Camera-type eye (tissue), 1 donor: ENCODE measurements around the gene CD248. TPM values are rescaled to one million over a fixed set of nuclear protein-coding genes. Genes with fewer than 3 reads are reported as not detected.

Experiments used
- total RNA-seq: library from RNA; depleted of rRNA; stranded (reverse); fragments of >200 nt; gene quantifications from one replicate; pipeline ENCODE4 v1.2.3, GENCODE V29; 2014

The CD248 gene
- 37.8 TPM for total RNA-seq

GRCh38 chr11:66316849-66317251, at the start of gene CD248:
Gene CD248, minus strand, starts transcription at chr11:66317044. Its CDS starts 17 bp downstream, at chr11:66317027.

GRCh38 chr11:66347425-66348276, 30.8 kb upstream of the CD248 start, which contains the start of gene B4GAT1:
Gene B4GAT1, minus strand, starts transcription at chr11:66347629. Its CDS starts 84 bp downstream, at chr11:66347545.

GRCh38 chr11:66344550-66345315, 27.9 kb upstream of the CD248 start, which contains the start of gene BRMS1:
Gene BRMS1, minus strand, starts transcription at chr11:66345104. Its CDS starts 2,870 bp downstream, at chr11:66342234.

GRCh38 chr11:66336234-66337102, 19.6 kb upstream of the CD248 start, which contains the start of gene RIN1:
Gene RIN1, minus strand, starts transcription at chr11:66336434. Its CDS starts 32 bp downstream, at chr11:66336402.

GRCh38 chr11:66291706-66292542, 24.9 kb downstream of the CD248 start, which contains the start of gene TMEM151A:
Gene TMEM151A, plus strand, starts transcription at chr11:66291894. Its CDS starts 120 bp downstream, at chr11:66292014.

GRCh38 chr11:66288671-66289547, 27.9 kb downstream of the CD248 start, which contains the start of gene YIF1A:
Gene YIF1A, minus strand, starts transcription at chr11:66289143. Its CDS starts 158 bp downstream, at chr11:66288985.

GRCh38 chr11:66277471-66278362, 39.1 kb downstream of the CD248 start, which contains the start of gene CNIH2:
Gene CNIH2, plus strand, starts transcription at chr11:66278175. Its CDS starts 282 bp downstream, at chr11:66278457.

GRCh38 chr11:66268244-66268951, 48.4 kb downstream of the CD248 start, which contains the start of gene RAB1B:
Gene RAB1B, plus strand, starts transcription at chr11:66268639. Its CDS starts 41 bp downstream, at chr11:66268680.

Other genes starting within 250 kb of the CD248 start
- gene PACS1, start 246.8 kb downstream of the CD248 start, total RNA-seq: 49.3 TPM
- gene KLC2, start 59.3 kb downstream of the CD248 start, total RNA-seq: 32.8 TPM
- 63.8 TPM for gene RAB1B, start 48.4 kb downstream of the CD248 start, total RNA-seq
- gene CNIH2, start 38.9 kb downstream of the CD248 start, total RNA-seq: 8.2 TPM
- gene YIF1A, start 27.9 kb downstream of the CD248 start, total RNA-seq: 54.2 TPM
- 4.0 TPM for gene TMEM151A, start 25.1 kb downstream of the CD248 start, total RNA-seq
- gene RIN1, start 19.4 kb upstream of the CD248 start, total RNA-seq: 3.0 TPM
- 21.7 TPM for gene BRMS1, start 28.1 kb upstream of the CD248 start, total RNA-seq
- gene B4GAT1, start 30.6 kb upstream of the CD248 start, total RNA-seq: 75.3 TPM
- 2.8 TPM for gene SLC29A2, start 54.7 kb upstream of the CD248 start, total RNA-seq
- 0.82 TPM for gene NPAS4, start 104.0 kb upstream of the CD248 start, total RNA-seq
- gene MRPL11, start 121.8 kb upstream of the CD248 start, total RNA-seq: 27.0 TPM
- gene PELI3, start 149.9 kb upstream of the CD248 start, total RNA-seq: 13.6 TPM
- gene DPP3, start 163.4 kb upstream of the CD248 start, total RNA-seq: 24.1 TPM
- gene BBS1, start 193.6 kb upstream of the CD248 start, total RNA-seq: 146 TPM
- 10.4 TPM for gene ZDHHC24, start 229.0 kb upstream of the CD248 start, total RNA-seq
- 0.49 TPM for gene ACTN3, start 229.9 kb upstream of the CD248 start, total RNA-seq